ENCODE measurements around the gene FNDC11. TPM values are rescaled to one million over a fixed set of nuclear protein-coding genes. Genes with fewer than 3 reads are reported as not detected.
A peak's percentile ranks its signal among the peaks of the same experiment; 100 is the strongest.

Gene FNDC11
- polyA plus RNA-seq, 1 donor: 0.13 TPM

DNA sequence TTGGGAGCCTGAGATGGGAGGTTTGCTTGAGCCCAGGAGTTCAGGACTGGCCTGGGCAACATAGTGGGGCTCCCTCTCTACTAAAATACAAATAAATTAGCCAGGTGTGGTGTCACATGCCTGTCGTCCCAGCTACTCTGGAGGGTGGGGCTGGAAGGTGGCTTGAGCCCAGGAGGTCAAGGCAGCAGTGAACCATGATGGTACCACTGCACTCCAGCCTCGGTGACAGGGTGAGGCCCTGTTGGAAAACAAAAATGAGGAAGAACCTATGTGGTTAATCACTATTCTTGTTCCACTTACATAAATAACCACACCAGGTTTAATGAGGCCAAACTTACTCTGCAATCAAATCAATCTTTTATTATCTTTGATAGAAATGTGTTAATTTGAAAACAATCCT lies 28.0 kb upstream of the FNDC11 start:
- no peak for DNase-seq

DNA sequence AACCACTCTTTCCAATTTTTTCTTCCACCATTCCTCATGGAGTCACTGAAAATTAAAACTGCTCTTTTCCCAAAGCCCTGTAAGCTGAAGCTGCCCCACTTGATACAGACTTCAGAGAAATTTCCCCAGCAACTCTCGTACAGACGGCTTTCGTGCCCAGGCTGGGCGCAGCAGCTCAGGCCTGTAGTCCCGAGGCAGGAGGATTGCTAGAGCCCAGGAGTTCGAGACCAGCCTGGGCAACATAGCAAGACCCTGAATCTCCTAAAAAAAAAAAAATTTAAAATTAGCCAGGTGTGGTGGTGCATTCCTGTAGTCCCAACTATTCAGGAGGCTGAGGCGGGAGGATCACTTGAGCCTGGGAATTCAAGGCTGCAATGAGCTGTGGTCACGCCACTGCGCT lies 26.8 kb upstream of the FNDC11 start:
- DNase-seq: no peak

DNA sequence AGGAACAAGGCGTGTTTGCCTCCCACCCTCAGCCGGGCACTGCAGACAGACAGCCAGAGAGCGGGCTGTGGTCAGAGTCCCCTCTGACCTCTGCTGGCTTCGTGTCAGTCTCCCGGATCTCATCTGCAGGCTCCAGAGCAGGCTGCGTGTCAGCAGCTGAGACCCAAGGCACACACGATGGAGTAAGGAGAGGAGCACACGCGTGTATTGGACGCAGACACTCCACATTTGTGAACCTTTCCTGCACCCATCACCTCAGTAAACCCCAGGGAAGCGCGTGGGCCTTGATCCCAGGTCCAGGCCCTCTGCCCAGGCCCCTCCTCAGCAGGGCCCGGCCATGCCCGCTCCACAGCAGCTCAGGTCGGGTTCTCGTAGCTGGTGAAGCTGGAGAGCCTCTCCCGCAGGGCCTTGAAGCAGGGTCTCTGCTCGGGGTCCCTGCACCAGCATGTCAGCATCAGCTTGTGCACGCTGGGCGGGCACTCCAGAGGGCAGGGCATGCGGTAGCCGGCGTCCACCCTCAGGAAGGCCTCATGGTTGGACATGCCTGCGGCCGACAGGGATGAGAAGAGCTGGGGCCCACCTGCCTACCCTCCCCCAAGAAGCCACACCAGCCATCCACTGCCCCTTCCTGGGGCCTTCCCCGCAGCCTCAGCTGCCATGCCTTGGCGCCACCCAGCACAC lies 24.6 kb upstream of the FNDC11 start:
- no peak for DNase-seq

DNA sequence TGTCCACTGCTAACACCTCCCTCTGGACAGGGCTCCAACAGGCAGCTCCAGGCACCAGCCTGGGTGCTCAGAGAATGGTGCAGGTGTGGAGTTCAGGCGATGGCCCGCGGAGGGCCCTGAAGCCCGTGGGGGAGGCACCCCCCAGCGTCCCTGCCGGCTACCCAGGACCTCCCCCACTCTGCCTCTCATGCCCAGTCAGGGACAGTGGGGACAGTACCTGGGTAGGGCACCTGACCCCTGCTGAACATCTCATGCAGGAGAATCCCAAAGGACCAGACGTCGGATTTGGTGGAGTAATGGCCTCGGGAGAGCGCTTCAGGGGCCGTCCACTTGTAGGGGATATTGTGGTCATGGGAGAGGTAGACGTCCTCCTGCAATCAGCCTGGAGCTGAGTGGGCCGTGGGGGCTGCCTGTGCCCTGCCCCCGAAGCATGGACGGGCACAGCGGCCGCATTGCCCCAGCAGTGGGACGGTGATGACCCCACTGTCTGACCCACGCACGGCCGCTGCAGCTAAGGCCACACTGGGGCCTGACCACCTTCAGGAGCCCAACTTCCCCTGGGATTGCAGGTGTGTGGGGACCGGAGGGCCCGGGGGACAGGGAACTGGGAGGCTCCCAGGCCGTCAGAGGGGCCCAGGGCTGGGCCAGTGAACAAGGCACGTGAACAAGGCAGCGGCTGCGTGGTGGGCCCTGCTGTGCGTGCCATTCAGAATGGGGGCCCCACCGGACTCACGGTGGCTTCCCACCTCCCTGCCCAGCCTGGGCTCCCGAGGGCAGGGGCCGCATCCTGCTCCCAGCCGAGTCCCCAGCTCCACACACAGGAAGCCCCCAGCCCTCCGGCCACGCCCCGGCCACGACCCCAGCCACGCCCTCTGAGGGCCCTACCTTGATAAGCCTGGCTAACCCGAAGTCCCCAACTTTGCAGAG lies 23.8 kb upstream of the FNDC11 start:
- no peak for DNase-seq

DNA sequence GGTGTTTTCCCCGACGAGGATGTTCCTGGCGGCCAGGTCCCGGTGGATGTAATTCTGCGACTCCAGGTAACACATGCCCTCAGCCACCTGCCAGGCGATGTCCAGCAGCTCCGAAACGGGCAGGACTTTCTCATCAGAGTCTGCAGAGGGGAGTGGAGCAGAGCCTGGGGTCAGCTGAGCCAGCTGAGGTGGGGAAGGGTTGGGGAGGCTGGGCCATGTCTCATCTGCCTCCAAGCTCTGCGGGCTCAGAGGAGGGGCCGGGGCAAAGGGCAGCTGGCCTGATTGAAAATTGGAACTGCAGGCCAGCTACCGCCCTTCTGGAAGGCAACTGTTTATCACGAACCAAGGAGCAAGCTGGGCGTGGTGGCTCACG lies 23.2 kb upstream of the FNDC11 start:
- no peak for DNase-seq

DNA sequence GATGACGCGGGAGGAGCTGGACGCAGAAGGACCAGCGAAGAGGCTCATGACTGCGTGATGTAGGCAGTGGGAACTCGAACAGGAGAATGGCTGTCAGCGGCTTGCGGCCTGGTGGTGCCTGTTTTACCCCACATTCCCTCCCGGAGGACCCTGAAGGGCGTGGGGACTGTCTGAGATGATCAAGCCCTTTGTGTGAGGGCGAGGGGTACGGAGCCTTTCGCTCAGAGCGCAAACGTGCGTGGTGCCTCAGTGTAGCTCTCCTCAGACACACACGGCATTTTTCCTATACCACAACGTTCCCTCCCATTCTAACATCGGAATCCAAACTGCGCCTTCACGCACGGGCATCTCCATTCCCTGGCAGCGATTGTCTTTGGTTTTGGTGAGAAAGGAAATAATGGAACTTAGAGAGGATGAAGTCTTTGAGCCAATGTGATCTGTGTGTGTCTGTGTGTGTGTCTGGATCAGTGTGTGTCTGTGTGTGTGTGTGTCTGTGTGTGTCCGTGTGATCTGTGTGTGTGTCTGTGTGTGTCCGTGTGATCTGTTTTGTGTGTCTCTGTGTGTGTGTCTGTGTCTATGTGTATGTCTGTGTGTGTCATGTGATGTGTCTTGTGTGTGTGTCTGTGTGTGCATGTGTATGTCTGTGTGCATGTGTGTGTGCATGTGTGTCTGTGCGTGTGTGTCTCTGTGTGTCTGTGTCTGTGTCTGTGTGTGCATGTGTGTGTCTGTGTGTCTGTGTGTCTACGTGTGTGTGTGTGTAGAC lies 22.1 kb upstream of the FNDC11 start:
- no peak for DNase-seq

DNA sequence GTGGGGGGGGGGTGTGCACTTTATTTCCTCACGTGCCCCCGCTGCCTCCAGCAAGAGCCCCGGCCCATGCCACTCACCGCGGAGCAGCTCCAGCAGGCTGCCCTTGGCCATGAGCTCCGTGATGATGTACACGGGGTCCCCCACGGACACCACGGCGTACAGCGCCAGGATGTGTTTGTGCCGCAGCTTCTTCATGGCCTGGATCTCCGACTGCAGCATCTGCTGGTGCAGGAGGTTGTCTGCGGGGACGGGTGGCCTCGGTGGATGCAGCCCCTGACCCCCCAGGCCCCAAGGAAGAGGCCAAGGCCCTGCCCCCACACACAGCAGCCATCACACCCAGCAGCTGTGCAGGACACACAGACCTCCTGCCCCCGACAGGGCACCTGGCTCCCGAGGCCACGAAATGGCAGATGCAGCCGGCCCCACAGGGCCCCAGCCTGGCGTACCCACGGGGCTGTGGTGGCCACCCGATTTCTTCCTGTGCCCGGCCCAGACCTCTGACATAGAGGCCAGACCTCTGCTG lies 21.4 kb upstream of the FNDC11 start:
- DNase-seq: no peak

DNA sequence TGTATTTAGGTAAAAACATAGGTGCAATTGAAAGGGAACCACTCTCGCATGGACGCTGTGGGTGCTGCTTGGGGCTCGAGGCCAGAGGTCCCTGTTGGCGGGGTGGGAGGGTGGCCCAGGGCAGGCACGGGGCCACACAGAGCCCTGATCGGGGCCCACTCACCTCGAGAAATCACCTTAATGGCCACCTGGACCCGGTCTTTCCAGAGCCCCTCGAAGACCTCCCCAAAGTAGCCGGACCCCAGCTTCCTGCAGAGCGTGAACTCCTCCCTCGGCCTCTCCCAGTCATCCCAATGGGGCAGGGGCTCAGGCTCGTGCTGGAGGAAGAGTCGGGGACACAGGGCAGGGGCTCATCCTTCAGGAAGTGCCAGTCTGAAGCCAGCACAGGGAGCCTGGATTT lies 20.6 kb upstream of the FNDC11 start:
- DNase-seq: no peak

DNA sequence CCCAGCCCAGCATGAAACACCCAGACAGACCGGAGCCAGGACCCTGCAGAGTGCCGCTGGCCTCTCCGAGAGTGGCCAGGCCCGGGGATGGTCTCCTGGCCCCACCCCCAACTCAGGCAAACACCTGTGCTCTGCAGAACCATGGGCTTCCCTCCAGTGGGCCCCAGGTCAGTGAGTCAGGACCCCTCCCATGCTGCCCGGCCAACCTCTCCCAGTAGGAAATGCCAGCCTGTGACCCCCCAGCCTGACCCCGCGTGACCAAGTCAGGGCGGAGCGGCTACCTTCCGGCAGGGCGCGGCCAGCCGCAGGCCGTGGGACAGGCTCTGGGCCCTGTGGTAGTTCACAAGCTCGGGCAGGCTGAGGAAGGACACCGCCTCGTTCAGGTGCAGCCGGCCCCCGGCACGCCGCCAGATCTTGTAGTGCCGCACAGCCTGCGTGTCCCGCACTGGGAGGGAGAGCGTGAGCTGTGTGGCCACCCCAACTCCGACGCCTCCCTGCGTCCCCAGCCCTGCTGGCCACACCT lies 20.0 kb upstream of the FNDC11 start:
- no peak for DNase-seq

DNA sequence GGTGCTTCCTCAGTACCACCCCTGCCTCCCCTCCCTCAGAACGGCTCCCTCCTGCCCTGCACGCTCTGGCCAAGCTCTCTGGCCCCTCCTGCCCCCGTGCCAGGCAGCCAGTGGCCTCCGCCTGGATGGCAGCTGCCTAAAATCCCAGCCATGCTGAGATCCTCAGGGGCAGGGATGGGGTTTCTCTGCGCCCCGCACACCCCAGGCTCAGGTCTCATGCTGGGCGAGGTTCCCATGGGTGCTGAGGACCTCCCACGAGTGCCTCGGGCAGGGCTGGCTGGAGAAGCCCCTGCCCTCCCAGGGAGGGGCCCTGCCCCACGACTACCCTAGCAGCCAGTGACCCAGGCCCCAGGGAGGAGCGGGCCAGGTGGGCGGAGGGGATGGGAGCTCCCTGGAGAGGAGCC lies 19.5 kb upstream of the FNDC11 start:
- no peak for DNase-seq

DNA sequence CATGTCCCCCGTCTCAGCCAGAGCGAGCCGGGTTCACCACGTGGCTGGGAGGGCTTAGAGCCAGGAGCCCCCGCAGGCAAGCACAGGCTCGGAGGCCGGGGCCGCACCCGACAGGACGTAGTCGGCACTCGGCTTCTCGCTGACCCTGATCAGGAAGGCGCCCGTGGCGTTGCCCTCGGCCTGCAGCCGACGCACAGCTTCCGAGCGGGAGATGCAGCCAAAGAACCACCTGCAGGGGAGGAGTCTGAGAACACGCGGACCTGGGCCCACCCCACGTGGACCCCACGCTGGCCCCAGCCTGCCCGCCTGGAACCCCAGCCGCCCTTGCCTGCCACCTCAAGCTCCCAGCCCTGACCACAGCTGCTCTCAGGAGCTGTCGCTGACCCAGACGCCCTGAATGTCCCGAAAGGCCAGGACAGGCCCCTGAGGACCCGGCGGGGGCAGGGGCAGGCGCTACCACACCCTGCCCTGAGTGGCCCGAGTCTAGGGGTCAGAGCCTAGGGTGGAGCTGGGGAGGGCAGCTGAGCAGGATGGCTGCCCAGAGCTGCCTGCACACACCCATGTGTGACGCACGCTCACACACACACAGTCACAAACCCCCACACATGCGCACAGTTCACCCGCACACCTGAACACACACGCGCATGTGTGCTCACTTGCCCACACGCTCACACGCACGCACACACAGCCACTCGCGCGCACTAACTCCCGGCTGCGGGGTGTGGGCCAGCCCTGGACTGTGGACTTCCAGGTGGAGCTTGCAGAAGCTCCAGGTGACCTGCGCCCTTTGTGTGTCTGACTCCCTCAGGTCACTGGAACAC lies 18.9 kb upstream of the FNDC11 start:
- no peak for DNase-seq

DNA sequence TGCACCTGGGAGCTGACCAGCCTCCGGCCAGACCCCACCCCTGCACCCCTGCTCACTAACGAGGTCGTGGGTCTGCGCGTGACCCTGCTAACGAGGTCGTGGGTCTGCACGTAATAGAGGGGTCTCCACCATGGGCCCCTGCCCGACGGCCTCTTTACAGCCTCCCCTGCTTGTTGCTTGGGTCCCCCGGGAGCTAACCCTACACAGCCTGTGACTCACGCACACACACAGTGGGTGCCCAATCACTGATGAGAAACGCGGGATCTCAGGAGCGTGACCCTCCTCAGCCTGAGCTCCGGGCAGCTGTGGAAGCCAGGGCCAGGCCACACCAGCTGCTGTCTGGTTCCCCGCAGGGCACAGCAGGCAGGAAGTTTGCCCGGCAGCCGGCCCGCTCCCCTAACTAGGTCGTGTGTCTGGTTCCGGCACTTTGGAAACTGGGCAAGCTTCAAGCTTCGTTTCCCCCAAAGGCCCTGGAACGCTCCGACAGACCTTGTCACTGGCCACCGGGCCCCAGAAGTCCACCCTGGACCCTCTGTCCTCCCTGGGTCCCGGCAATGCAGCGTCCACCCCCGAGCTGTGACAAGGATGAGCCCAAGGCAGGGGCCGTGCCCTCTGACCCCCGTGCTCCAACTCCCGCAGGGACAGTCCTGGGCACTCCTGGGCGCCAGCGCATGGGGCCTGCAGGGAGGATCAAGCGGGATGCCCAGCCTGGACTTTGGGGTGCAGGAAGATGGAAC lies 17.6 kb upstream of the FNDC11 start:
- DNase-seq: no peak

DNA sequence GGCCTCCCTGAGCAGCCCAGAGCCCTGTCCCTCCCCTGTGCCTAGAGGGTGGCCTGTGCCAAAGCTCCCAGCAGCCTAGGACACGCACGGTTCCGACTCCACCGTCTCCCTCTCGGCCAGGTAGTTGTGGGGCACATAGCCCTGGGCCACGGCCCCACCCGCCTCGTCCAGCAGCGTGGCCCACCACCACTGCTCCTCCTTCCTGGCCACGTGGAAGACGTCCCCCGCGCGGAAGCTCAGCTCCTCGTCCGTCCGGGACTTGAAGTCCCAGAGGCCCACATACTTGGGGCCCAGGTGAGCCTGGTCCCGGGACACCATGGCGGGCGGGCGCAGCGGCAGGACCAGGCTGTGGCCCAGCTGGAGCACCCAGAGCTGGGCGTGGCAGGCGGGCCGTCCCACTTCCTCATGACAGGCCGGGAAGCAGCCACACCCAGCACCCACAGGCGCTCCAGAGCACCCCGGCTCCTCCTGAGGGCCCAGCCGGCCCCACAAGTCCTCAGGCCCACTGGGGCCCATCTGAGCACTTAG lies 16.9 kb upstream of the FNDC11 start, which contains the start of gene PTK6:
TSS of gene PTK6 (minus strand) at position 380 of the 528 bp plus-strand sequence. CDS start at position 318, 62 bp downstream.
- DNase-seq: no peak

DNA sequence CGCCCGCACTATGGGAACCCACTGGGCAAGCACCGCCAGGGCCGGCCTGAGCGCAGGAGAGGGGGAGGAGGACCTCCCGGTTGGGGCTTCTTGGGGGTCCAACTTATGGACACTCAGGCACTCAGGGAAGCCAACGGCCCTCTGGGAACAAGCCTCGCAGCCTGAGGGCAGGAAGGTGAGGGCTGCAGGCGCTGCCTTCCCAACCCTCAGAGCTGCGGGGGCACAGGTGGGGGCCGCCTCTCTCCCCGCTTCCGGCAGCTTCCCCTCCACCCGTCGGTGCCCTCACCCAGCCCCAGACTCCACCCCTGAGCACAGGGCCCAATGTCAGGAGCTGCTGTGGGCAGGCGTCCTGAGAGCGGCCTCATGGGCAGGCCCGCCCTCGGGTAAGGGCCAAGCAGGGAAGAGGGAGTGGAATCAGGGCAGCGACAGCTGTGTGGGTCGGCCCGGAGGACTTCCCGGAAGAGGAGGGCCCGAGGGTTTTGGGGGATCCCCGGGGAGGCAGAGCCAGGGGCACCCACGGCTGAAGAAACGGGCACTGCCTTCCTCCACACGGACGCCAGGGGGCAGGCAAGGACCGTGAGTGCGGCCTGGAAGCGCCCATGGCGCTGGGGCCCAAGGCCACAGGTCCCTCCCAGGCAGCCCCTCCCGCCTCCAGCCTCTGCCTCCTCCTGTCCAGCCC lies 16.3 kb upstream of the FNDC11 start:
- DNase-seq: peak; percentile 77

DNA sequence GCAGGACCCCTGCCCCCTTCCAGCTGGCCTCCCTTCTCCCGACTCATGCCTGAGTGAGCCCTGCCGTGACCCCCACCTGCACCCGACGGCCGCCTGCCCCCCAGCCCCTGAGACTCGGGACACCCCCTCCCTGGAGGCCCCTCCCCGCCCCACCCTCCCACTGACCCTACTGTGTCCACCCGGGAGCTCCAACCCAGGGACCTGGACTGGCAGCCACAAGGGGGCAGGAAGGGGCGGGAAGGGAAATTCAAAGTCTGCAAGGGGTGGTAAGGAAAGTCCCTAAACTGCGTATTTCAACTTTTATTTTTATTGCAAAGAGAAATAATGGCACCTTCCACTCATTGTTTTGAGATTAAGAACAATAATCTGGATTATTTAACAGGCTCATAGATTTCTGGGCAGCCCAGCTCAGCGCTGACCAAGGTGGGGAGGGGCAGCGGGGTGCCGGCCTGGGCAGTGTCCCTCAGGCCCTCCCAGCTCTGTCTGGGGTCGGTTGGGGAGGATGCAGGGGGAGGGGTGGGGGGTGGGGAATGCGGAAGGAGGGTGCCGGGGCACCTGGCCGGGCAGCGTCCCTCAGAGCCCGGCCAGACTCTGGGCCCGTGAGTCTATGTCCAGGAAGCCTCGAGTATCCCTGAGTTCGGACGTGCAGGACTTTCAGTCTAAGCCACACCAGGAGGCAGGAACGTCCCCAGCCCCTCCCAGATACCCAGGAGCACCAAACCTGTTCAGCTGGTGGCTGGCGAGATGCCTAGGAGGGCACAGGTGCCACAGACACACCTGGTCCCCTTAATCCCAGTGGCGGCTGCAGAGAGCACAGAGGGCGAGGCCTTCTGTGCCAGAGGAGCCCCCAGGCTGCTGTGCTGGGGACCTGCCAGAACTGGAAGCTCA lies 15.5 kb upstream of the FNDC11 start:
- DNase-seq: no peak

DNA sequence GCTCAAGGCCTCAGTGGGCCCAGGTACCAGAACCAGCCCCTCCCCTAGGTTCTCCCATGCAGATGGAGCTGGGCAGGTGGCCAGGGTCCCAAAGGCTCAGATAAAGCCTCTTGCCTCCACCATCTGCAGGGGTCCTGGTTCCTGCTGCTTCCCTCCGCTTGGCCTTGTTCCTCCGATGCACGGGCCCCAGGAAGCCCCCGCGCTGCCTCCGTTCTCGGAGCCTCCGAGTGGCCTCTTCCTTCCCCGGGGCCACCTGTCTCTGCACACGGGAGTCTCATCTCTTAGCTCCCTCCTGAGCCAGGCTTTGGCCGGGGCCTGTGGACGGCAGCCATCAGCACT lies 14.9 kb upstream of the FNDC11 start:
- DNase-seq: no peak

DNA sequence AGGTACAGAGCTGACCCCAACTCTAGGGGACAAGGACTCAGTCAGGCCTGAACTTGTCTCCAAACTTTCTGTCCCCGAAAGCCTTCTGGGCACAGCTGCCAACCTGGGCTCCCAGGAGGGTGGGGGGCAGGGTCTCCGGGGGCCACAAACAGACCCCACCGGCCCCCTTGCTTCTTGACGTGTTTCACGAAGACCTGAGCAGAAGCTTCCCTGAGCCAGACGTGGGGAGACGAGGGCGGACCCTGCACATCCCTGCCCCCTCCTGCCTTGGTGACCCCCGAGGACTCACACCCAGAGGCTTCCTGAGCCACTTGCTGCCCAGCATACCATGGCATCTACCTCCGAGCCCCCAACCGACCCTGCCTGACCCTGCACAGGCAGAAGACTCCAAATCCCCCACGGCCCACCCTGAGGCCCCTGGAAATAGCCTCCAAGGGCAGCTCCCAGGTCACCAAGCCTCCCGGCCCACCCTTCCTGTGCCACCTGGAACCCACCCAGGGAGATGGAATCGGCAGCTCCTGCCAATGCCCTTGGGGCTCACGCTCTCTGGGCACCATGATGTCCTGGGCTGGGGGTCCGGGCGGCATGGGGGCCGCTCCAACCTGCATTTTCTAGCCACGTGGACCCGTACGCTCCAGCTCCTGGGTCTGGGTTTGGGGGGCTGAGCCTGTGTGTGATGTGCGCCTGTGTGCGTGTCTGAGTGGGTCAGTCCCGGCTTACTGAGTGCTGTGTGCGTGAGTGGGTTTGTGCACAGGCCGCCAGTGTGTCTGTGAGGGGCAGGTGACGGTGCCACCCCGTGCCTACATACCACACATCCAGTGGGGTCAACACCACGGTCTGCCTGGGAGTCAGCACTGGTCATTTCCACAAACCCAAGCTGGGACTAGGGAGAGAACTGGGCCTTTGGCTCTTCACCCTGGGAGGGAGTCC lies 14.3 kb upstream of the FNDC11 start:
- no peak for DNase-seq

Measured in hindlimb muscle (tissue), 1 donor.